OCI-LY1 (cell line): ENCODE data around the gene SHC4.

Experiments used
- H2AFZ ChIP-seq: fragments of 200-600 bp; sonication (generic), shearing (Covaris generic); 2 replicates; pipeline ENCODE4 v1.6.0; 2014; ENCODE audit warnings: antibody characterized with exemption, mild to moderate bottlenecking, low read length
- H3F3A ChIP-seq: fragments of 200-600 bp; sonication (generic), shearing (Covaris generic); 2 replicates; pipeline ENCODE4 v1.6.0; 2014; ENCODE audit warnings: mild to moderate bottlenecking, antibody characterized with exemption, low read length, moderate library complexity; ENCODE audit not compliant: insufficient read depth
- H3K27ac ChIP-seq: fragments of 200-600 bp; sonication (generic); 2 replicates; pipeline ENCODE4 v1.5.1; 2014; ENCODE audit warnings: low read length, mixed run types, mild to moderate bottlenecking, low read depth; ENCODE audit not compliant: poor library complexity, severe bottlenecking
- H3K27me3 ChIP-seq: fragments of 200-600 bp; sonication (generic); 2 replicates; pipeline ENCODE4 v1.6.0; 2014; ENCODE audit warnings: antibody characterized with exemption, mild to moderate bottlenecking, low read length, moderate library complexity; ENCODE audit not compliant: insufficient read depth
- H3K36me3 ChIP-seq: fragments of 200-600 bp; sonication (generic); 2 replicates; pipeline ENCODE4 v1.6.1; 2014; ENCODE audit warnings: mild to moderate bottlenecking, antibody characterized with exemption, low read length, moderate library complexity, mixed read lengths; ENCODE audit not compliant: insufficient read depth
- H3K4me1 ChIP-seq: fragments of 200-600 bp; sonication (generic); 2 replicates; pipeline ENCODE4 v1.5.1; 2014; ENCODE audit warnings: mild to moderate bottlenecking, low read length, moderate library complexity; ENCODE audit not compliant: insufficient read depth, severe bottlenecking
- H3K4me2 ChIP-seq: fragments of 200-600 bp; sonication (generic), shearing (Covaris generic); 2 replicates; pipeline ENCODE4 v1.6.1; 2014; ENCODE audit warnings: low read length
- H3K4me3 ChIP-seq: fragments of 200-600 bp; sonication (generic); 2 replicates; pipeline ENCODE4 v1.5.1; 2014; ENCODE audit warnings: low read length, low read depth, mild to moderate bottlenecking, mixed read lengths; ENCODE audit not compliant: poor library complexity, severe bottlenecking
- H3K79me2 ChIP-seq: fragments of 200-600 bp; shearing (Covaris generic); 2 replicates; pipeline ENCODE4 v1.6.1; 2016; ENCODE audit warnings: mixed run types, low read length, mixed read lengths; ENCODE audit not compliant: insufficient read depth
- H3K9ac ChIP-seq: fragments of 200-600 bp; sonication (generic), shearing (Covaris generic); 2 replicates; pipeline ENCODE4 v1.6.1; 2014; ENCODE audit warnings: mild to moderate bottlenecking, low read length, mixed read lengths
- H3K9me2 ChIP-seq: fragments of 200-600 bp; sonication (generic), shearing (Covaris generic); 2 replicates; pipeline ENCODE4 v1.6.1; 2014; ENCODE audit warnings: low read depth, mild to moderate bottlenecking, low read length, mixed read lengths
- H3K9me3 ChIP-seq: fragments of 200-600 bp; shearing (Covaris generic); 2 replicates; pipeline ENCODE4 v1.6.1; 2014; ENCODE audit warnings: low read length, mixed read lengths
- H4K20me1 ChIP-seq: fragments of 200-600 bp; sonication (generic), shearing (Covaris generic); 2 replicates; pipeline ENCODE4 v1.6.0; 2016; ENCODE audit warnings: mild to moderate bottlenecking, low read length; ENCODE audit not compliant: insufficient read depth
- EZH2 ChIP-seq: fragments of 200-600 bp; sonication (generic), shearing (Covaris generic); IDR thresholded peaks from 2 replicates; pipeline ENCODE4 v1.8.0; 2017; ENCODE audit warnings: borderline replicate concordance, mixed run types, mild to moderate bottlenecking, antibody characterized with exemption, low read length, moderate library complexity, mixed read lengths
- TF ChIP-seq, protein P1 (sequence below): fragments of 200-600 bp; sonication (generic), shearing (Covaris generic); IDR thresholded peaks from 2 replicates; pipeline ENCODE4 v1.5.1; 2017; ENCODE audit warnings: mild to moderate bottlenecking, antibody characterized with exemption, low read length, moderate library complexity, mixed read lengths

The SHC4 gene

DNA sequence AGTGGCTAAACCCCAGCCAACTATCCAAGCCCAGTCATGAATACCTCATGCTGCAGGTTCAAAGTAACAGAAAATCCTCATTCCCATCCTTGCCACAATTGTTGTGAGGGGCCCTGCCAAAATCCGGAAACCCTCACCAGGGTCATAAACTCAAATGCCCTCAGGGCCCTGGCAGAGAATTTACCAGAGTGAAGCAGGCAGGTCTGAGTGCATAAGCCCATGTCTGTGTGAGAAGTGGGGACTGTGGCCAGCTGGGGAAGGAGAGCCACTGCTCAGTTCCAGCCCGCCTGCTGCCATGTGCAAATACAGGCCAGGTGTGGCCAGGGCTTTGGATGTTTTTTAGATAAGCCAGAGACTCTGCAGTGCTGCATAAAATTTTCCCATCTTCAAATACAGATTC lies 159.8 kb downstream of the SHC4 start:
- H3K9ac ChIP-seq, result no peak overlapping the region
- H3K4me1 ChIP-seq, result peaks cover 32% of the 10 kb centered on the region
- no peak overlapping the region for H2AFZ ChIP-seq
- no peaks in the 10 kb centered on the region for H4K20me1 ChIP-seq
- H3K36me3 ChIP-seq, result peaks cover 9% of the 10 kb centered on the region; the same call in 1 of the 2 replicates
- no peaks in the 10 kb centered on the region for H3F3A ChIP-seq
- no peaks in the 10 kb centered on the region for H3K27me3 ChIP-seq
- peaks cover 76% of the 10 kb centered on the region for H3K79me2 ChIP-seq
- no peak overlapping the region for H3K4me3 ChIP-seq
- no peak overlapping the region for H3K4me2 ChIP-seq
- no peaks in the 10 kb centered on the region for H3K9me2 ChIP-seq
- no peak for TF ChIP-seq EZH2
- TF ChIP-seq, protein P1, sequence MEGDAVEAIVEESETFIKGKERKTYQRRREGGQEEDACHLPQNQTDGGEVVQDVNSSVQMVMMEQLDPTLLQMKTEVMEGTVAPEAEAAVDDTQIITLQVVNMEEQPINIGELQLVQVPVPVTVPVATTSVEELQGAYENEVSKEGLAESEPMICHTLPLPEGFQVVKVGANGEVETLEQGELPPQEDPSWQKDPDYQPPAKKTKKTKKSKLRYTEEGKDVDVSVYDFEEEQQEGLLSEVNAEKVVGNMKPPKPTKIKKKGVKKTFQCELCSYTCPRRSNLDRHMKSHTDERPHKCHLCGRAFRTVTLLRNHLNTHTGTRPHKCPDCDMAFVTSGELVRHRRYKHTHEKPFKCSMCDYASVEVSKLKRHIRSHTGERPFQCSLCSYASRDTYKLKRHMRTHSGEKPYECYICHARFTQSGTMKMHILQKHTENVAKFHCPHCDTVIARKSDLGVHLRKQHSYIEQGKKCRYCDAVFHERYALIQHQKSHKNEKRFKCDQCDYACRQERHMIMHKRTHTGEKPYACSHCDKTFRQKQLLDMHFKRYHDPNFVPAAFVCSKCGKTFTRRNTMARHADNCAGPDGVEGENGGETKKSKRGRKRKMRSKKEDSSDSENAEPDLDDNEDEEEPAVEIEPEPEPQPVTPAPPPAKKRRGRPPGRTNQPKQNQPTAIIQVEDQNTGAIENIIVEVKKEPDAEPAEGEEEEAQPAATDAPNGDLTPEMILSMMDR, result no peak
- H3K9me3 ChIP-seq, result no peaks in the 10 kb centered on the region
- no peak overlapping the region for H3K27ac ChIP-seq

DNA sequence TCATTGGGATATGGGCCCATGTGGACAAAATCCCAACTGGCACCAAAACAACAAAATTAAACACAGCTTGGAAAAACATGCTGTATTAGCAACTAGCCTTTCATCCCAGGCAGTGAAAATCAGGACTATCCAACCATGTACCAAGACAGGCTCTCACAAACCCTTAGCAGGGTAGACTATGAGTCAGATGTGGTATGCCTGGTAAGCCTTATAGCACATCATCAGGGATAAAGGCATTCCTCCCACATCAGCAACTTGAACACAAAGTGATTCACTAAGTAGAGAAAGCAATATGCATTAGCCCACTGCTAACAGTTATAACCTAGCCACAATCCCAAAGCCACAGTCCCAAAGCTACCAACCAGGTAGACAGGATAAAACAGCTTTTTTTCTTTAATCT lies 160.9 kb downstream of the SHC4 start:
- Histone ChIP-seq H3K9me3 (no peaks in the 10 kb centered on the region), H3K79me2 (peaks cover 69% of the 10 kb centered on the region), H3K36me3 (peaks cover 11% of the 10 kb centered on the region; the same call in 1 of the 2 replicates), H2AFZ (no peak overlapping the region), H4K20me1 (no peaks in the 10 kb centered on the region), H3K27ac (no peak overlapping the region), H3K9me2 (no peaks in the 10 kb centered on the region), H3K27me3 (no peaks in the 10 kb centered on the region), H3K4me1 (peaks cover 31% of the 10 kb centered on the region), H3K4me3 (no peak overlapping the region), H3K4me2 (no peak overlapping the region), H3K9ac (no peak overlapping the region), H3F3A (no peaks in the 10 kb centered on the region)
- TF ChIP-seq, protein P1, result no peak
- no peak for TF ChIP-seq EZH2

DNA sequence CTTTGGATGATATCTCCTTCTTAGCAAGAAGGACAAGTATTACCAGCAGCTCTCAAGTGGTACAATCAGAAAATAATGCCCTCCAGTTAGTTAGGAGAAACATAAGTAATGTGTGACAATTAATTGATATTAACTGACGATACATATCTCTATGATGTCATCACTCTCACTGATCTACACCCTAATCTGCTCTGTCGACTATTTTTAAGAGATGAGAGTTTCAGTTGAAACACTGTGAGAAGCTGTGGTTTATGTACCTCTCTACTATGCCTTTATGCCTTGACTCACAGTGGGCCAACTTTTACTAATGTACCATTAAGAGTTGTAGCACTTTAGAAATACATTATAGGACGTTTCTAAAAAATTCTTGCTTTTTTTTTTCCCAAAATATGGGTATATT lies 161.5 kb downstream of the SHC4 start:
- Histone ChIP-seq H3K27ac (no peak overlapping the region), H3K36me3 (peaks cover 17% of the 10 kb centered on the region), H3K4me1 (peaks cover 27% of the 10 kb centered on the region), H3K79me2 (peaks cover 63% of the 10 kb centered on the region), H3K9ac (no peak overlapping the region), H3K4me2 (no peak overlapping the region), H3K9me2 (no peaks in the 10 kb centered on the region), H4K20me1 (no peaks in the 10 kb centered on the region), H3K27me3 (no peaks in the 10 kb centered on the region), H3F3A (no peaks in the 10 kb centered on the region), H3K9me3 (no peaks in the 10 kb centered on the region), H2AFZ (no peak overlapping the region), H3K4me3 (no peak overlapping the region)
- TF ChIP-seq, protein P1, result no peak
- TF ChIP-seq EZH2, result no peak
